Keratinocyte (primary cell): ENCODE data around the gene ROR2. TPM values are rescaled to one million over a fixed set of nuclear protein-coding genes. Genes with fewer than 3 reads are reported as not detected.

Experiments used
- DNase-seq: peaks from one replicate; pipeline ENCODE4 v3.0.0-alpha.2; 2011; ENCODE audit warnings: low read depth, missing footprints, low spot score
- FAIRE-seq: peaks from 2 replicates; lab custom pipeline; 2011; peaks lifted over from hg19 to GRCh38; lab: Jason Lieb, UNC
- H2AFZ ChIP-seq: 2 replicates; pipeline ENCODE4 v1.6.0; 2012; ENCODE audit warnings: low read length, control low read depth, inconsistent platforms; ENCODE audit not compliant: control insufficient read depth
- H3K27ac ChIP-seq: 2 replicates; pipeline ENCODE4 v1.5.1; 2011; ENCODE audit warnings: low read length; ENCODE audit not compliant: control insufficient read depth, insufficient read depth
- H3K27me3 ChIP-seq: 3 replicates; pipeline ENCODE4 v1.6.0; 2011; ENCODE audit warnings: low read length; ENCODE audit not compliant: control insufficient read depth, insufficient read depth; ENCODE audit errors: extremely low read depth
- H3K36me3 ChIP-seq, 2 experiments: 2 replicates in 1 of 2; 3 replicates in 1 of 2; pipeline ENCODE4 v1.5.1; 2011; ENCODE audit warnings: low read length in 2 of 2, mild to moderate bottlenecking in 1 of 2; ENCODE audit not compliant: control insufficient read depth in 2 of 2, insufficient read depth in 2 of 2; ENCODE audit errors: extremely low read depth in 1 of 2
- H3K4me1 ChIP-seq: 3 replicates; pipeline ENCODE4 v1.5.1; 2011; ENCODE audit warnings: low read length; ENCODE audit not compliant: control insufficient read depth, insufficient read depth; ENCODE audit errors: extremely low read depth
- H3K4me2 ChIP-seq: 3 replicates; pipeline ENCODE4 v1.6.0; 2011; ENCODE audit warnings: low read depth, low read length; ENCODE audit not compliant: control insufficient read depth, insufficient read depth; ENCODE audit errors: extremely low read depth
- H3K4me3 ChIP-seq, 3 experiments: fragments of 200-600 bp in 1 of 3; sonication (generic) in 1 of 3; 2 replicates in 2 of 3; 3 replicates in 1 of 3; pipeline ENCODE4 v1.5.1; 2011 to 2016; ENCODE audit warnings: low read length in 3 of 3, mild to moderate bottlenecking in 3 of 3, control low read depth in 2 of 3, inconsistent platforms in 1 of 3, low read depth in 1 of 3, mixed read lengths in 1 of 3, mixed run types in 1 of 3, moderate library complexity in 1 of 3; ENCODE audit not compliant: control insufficient read depth in 2 of 3, insufficient read depth in 2 of 3; ENCODE audit errors: extremely low read depth in 1 of 3
- H3K79me2 ChIP-seq: 2 replicates; pipeline ENCODE4 v1.6.0; 2012; ENCODE audit warnings: low read length; ENCODE audit not compliant: control insufficient read depth, insufficient read depth
- H3K9ac ChIP-seq: 3 replicates; pipeline ENCODE4 v1.6.0; 2011; ENCODE audit warnings: low read length; ENCODE audit not compliant: control insufficient read depth, insufficient read depth; ENCODE audit errors: extremely low read depth
- H3K9me1 ChIP-seq: 3 replicates; pipeline ENCODE4 v1.6.0; 2011; ENCODE audit warnings: low read length; ENCODE audit not compliant: control insufficient read depth, insufficient read depth; ENCODE audit errors: extremely low read depth
- H3K9me3 ChIP-seq: 2 replicates; pipeline ENCODE4 v1.5.1; 2012; ENCODE audit warnings: low read depth, low read length; ENCODE audit not compliant: control insufficient read depth
- H4K20me1 ChIP-seq: 3 replicates; pipeline ENCODE4 v1.6.0; 2011; ENCODE audit warnings: low read length; ENCODE audit not compliant: control insufficient read depth, insufficient read depth; ENCODE audit errors: extremely low read depth
- CTCF ChIP-seq, 3 experiments: IDR thresholded peaks in 1 of 3; conservative IDR thresholded peaks in 1 of 3; optimal IDR thresholded peaks in 1 of 3; 2 replicates in 2 of 3; 3 replicates in 1 of 3; pipeline versions ENCODE3 to v1.5.1; 2011; ENCODE audit warnings: low read length in 3 of 3, mild to moderate bottlenecking in 3 of 3, moderate library complexity in 2 of 3, control low read depth in 1 of 3, inconsistent platforms in 1 of 3; ENCODE audit not compliant: insufficient read depth in 2 of 3; ENCODE audit errors: extremely low read depth in 1 of 3
- EZH2 ChIP-seq: IDR thresholded peaks from one replicate; pipeline ENCODE4 v1.6.1; 2012; ENCODE audit warnings: inconsistent platforms, mild to moderate bottlenecking, low read length, moderate library complexity
- dilution Hi-C: fragments of 300-500 bp; cut with MboI; formaldehyde crosslinking; loops from one replicate; pipeline ENCODE4 v1.7.0; 2020; ENCODE audit warnings: low sequenced_read_pairs; ENCODE audit not compliant: extremely low pct_ligation_motif_present
- polyA plus RNA-seq, 5 experiments: library from polyadenylated mRNA; depleted of rRNA in 3 of 5; stranded (reverse) in 3 of 5; stranded (forward) in 1 of 5; unstranded in 1 of 5; fragments of >200 nt; gene quantifications; 1 replicate in 1 of 5; 2 replicates in 3 of 5; 3 replicates in 1 of 5; pipeline versions ENCODE4 v1.2.1 to v1.2.3, GENCODE V29; 2011 to 2012; ENCODE audit warnings: missing spikeins in 2 of 5, low read depth in 1 of 5, low replicate concordance in 1 of 5

ROR2 gene
- polyA plus RNA-seq, 1 donor (not counting 4 experiments of a cell fraction or from before 2014, with no cell fraction given), result 0.22 TPM

DNA sequence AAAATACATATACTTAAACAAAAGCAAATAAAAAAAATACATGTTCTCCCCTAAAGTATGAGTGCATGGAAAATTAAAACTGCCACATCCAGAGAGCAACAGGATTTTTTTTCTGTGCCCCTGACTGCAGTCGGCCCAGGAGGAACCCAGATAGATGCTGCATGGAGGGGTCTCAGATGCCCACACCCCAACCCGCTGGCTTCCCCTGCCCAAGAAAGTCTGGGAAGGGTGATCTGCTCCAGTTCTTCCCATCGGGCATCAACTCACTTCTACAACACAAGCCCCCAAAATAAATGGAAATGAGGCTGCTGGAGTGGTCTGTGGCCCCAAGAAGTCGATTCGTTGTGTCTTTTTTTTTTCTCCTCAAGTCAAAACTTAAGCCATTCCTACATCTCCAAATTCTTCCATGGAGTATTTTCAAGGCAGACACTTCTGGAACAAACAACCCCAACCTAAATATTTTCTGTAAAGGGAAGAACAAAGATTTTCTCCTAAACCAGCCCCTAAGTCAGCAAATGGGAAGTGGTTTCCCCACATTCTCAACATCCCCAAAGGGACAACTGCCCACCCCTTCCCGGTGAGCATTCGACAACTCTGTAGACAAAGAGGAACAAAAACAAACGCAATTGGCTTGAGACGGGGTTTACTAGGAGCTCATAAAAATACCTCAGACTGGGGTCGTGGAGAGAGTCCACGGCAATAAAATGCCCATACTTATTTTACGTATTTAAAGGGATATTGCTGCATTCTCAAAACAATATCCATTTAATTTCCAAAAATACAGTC lies 46.7 kb downstream of the ROR2 start:
- no peak overlapping the region for H3K9ac ChIP-seq
- no peak overlapping the region for H3K4me2 ChIP-seq
- H3K9me3 ChIP-seq, result no peaks in the 10 kb centered on the region
- no peaks in the 10 kb centered on the region for H3K9me1 ChIP-seq
- H3K36me3 ChIP-seq, result no peaks in the 10 kb centered on the region
- no peaks in the 10 kb centered on the region for H3K4me1 ChIP-seq
- H3K27me3 ChIP-seq, result peaks cover 11% of the 10 kb centered on the region
- no peak overlapping the region for H3K27ac ChIP-seq
- no peaks in the 10 kb centered on the region for H3K79me2 ChIP-seq
- no peak overlapping the region for H3K4me3 ChIP-seq
- FAIRE-seq (no peak), DNase-seq (no peak)
- no peak for TF ChIP-seq EZH2
- no peak for TF ChIP-seq CTCF (optimal IDR thresholded peaks at IDR 0.05 in 1 of 3, IDR thresholded peaks at IDR 0.05 in 1 of 3, conservative IDR thresholded peaks at IDR 0.05 in 1 of 3; ENCODE audit: extremely low read depth in 1 of 3, insufficient read depth in 2 of 3, low read length in 3 of 3)
- H4K20me1 ChIP-seq, result no peaks in the 10 kb centered on the region
- H2AFZ ChIP-seq, result no peak overlapping the region
- dilution Hi-C loops, result no loop called here

DNA sequence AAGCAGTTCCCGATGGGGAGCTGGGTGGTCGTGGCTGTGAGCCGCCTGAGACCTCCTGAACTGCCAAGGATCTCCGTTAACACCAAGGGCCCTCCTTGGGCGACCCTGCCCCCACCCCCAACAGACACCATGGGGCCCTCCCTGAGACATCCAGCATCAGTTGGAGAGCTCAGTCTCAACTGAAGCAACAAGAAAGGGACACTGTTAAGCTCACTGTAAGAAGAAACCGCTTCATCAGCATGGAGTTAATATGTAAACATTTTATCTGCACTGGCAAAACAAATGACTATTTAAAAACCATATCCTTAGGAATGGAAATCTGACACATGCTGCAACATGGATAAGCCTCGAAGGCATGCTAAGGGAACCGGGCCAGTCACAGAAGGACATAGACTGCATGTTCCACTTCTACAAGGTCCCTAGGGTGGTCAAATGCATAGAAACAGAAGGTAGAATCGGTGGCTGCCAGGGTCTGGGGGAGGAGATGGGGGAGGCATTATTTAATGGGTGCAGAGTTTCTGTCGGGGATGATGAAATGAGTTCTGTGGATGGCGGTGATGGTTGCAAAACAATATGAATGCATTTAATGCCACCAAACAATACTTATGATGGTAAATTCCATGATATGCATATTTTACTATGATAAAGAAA lies 47.4 kb downstream of the ROR2 start:
- Histone ChIP-seq H3K27me3 (peaks cover 11% of the 10 kb centered on the region), H3K4me1 (no peaks in the 10 kb centered on the region), H2AFZ (no peak overlapping the region), H3K79me2 (no peaks in the 10 kb centered on the region), H3K4me3 (no peak overlapping the region), H3K36me3 (no peaks in the 10 kb centered on the region), H3K9ac (no peak overlapping the region), H3K9me3 (no peaks in the 10 kb centered on the region), H3K9me1 (no peaks in the 10 kb centered on the region), H3K4me2 (no peak overlapping the region), H4K20me1 (no peaks in the 10 kb centered on the region), H3K27ac (no peak overlapping the region)
- TF ChIP-seq EZH2 (no peak), CTCF (optimal IDR thresholded peaks at IDR 0.05 in 1 of 3, IDR thresholded peaks at IDR 0.05 in 1 of 3, conservative IDR thresholded peaks at IDR 0.05 in 1 of 3; ENCODE audit: extremely low read depth in 1 of 3, insufficient read depth in 2 of 3, low read length in 3 of 3) (no peak)
- DNase-seq (no peak), FAIRE-seq (no peak)
- dilution Hi-C loops, result no loop called here
